NOMO-1 treated with dmso at 0.1 percent for 144 hours (cell line): ENCODE measurements around the gene OR8S1.
"Not testable (repeated sequence)": the region's sequence is repeated elsewhere in the genome, so short reads cannot be mapped to it uniquely, and the experiment has no call there.

Experiments
- DNase-seq: peaks from one replicate; lab custom pipeline; 2025; ENCODE audit not compliant: unreplicated experiment; lab: John Stamatoyannopoulos, UW

The OR8S1 gene

GRCh38 chr12:48525332-48525731 is at the start of gene OR8S1:
Gene OR8S1 (plus strand): TSS chr12:48525632. CDS start chr12:48525632, 0 bp downstream.
- no peak for DNase-seq

GRCh38 chr12:48482198-48482597 is 43.2 kb upstream of the OR8S1 start, which contains the start of gene C12orf54:
Gene C12orf54 (plus strand): TSS chr12:48482498. CDS start chr12:48483297, 799 bp downstream.
- no peak for DNase-seq

- DNase-seq, result no peak
Observed at GRCh38 chr12:48482930-48483329, 42.5 kb upstream of the OR8S1 start.

- no peak for DNase-seq
Observed at GRCh38 chr12:48486261-48486660, 39.2 kb upstream of the OR8S1 start.

- no peak for DNase-seq
Observed at GRCh38 chr12:48486679-48487078, 38.8 kb upstream of the OR8S1 start.

GRCh38 chr12:48489012-48489411 is 36.4 kb upstream of the OR8S1 start:
- DNase-seq, result no peak

- not testable (repeated sequence) for DNase-seq
Observed at GRCh38 chr12:48489456-48489855, 36.0 kb upstream of the OR8S1 start.

- not testable (repeated sequence) for DNase-seq
Observed at GRCh38 chr12:48500281-48500680, 25.2 kb upstream of the OR8S1 start.

GRCh38 chr12:48506836-48507235 is 18.6 kb upstream of the OR8S1 start:
- not testable (repeated sequence) for DNase-seq

GRCh38 chr12:48508987-48509386 is 16.4 kb upstream of the OR8S1 start:
- no peak for DNase-seq

GRCh38 chr12:48510111-48510510 is 15.3 kb upstream of the OR8S1 start:
- DNase-seq, result no peak

- no peak for DNase-seq
Observed at GRCh38 chr12:48512855-48513254, 12.6 kb upstream of the OR8S1 start.

GRCh38 chr12:48514728-48515127 is 10.7 kb upstream of the OR8S1 start:
- no peak for DNase-seq

GRCh38 chr12:48520381-48520780 is 5.1 kb upstream of the OR8S1 start:
- not testable (repeated sequence) for DNase-seq

GRCh38 chr12:48527891-48528670 is 2.6 kb downstream of the OR8S1 start:
- DNase-seq, result no peak

GRCh38 chr12:48532601-48533000 is 7.2 kb downstream of the OR8S1 start:
- DNase-seq, result no peak

GRCh38 chr12:48536602-48537001 is 11.2 kb downstream of the OR8S1 start:
- no peak for DNase-seq

GRCh38 chr12:48542300-48542928 is 17.0 kb downstream of the OR8S1 start:
- no peak for DNase-seq

- no peak for DNase-seq
Observed at GRCh38 chr12:48545833-48546469, 20.5 kb downstream of the OR8S1 start.

- DNase-seq, result not testable (repeated sequence)
Observed at GRCh38 chr12:48547012-48547411, 21.6 kb downstream of the OR8S1 start.

- not testable (repeated sequence) for DNase-seq
Observed at GRCh38 chr12:48551636-48552035, 26.2 kb downstream of the OR8S1 start.
